Gastrocnemius medialis (tissue), 4 donors: Measurements from ENCODE around the gene C12orf42.

Experiments
- CTCF ChIP-seq, 5 experiments: fragments of 450-650 bp in 3 of 5; fragments of 200-600 bp in 2 of 5; sonication (generic) in 2 of 5; IDR thresholded peaks in 4 of 5; conservative IDR thresholded peaks in 1 of 5; 1 replicate in 4 of 5; 2 replicates in 1 of 5; pipeline ENCODE4 v1.5.1; 2016 to 2019; ENCODE audit warnings: antibody characterized with exemption in 5 of 5, mild to moderate bottlenecking in 3 of 5, moderate library complexity in 3 of 5
- POLR2A ChIP-seq, 2 donors: fragments of 450-650 bp; IDR thresholded peaks; one replicate each; pipeline ENCODE4 v1.6.1; 2017; ENCODE audit warnings: antibody characterized with exemption in 2 of 2, mild to moderate bottlenecking in 2 of 2, moderate library complexity in 2 of 2

GRCh38 chr12:103542078-103542477 lies 46.3 kb upstream of the C12orf42 start:
- no peak for TF ChIP-seq CTCF (IDR thresholded peaks at IDR 0.05 in 4 of 5, conservative IDR thresholded peaks at IDR 0.05 in 1 of 5)
- TF ChIP-seq POLR2A (IDR thresholded peaks at IDR 0.05), result no peak
